ENCODE data around the gene PPFIBP1. TPM values are rescaled to one million over a fixed set of nuclear protein-coding genes. Genes with fewer than 3 reads are reported as not detected.

PPFIBP1 gene
- total RNA-seq, 4 donors from 2014 or later = 47.2 to 77.3 (median 52.7) TPM

GRCh38 chr12:27695556-27696292 lies 171.7 kb downstream of the PPFIBP1 start:
- intact Hi-C loops (cut with DNase I; ENCODE audit: low total_unique reads) = no loop called here
- H3K4me3 ChIP-seq (ENCODE audit: low read depth, poor library complexity, severe bottlenecking) = no peak overlapping the region
- WGBS, 2 donors = 86 to 89% methylated on average over 6 of the region's 6 CpGs
- TF ChIP-seq POLR2A (IDR thresholded peaks at IDR 0.05) (no peak), CTCF (IDR thresholded peaks at IDR 0.05) (no peak)
- DNase-seq (ENCODE audit: low spot score in 2 of 2) = no peak

GRCh38 chr12:27696293-27696652 lies 172.3 kb downstream of the PPFIBP1 start, which contains the start of gene REP15:
REP15 (plus strand) TSS chr12:27696447; CDS start chr12:27696563, 116 bp downstream.
- TF ChIP-seq CTCF (IDR thresholded peaks at IDR 0.05) (no peak), POLR2A (IDR thresholded peaks at IDR 0.05) (no peak)
- DNase-seq (ENCODE audit: low spot score in 2 of 2) = no peak
- WGBS, 2 donors = 77 to 82% methylated on average over 5 of the region's 5 CpGs
- intact Hi-C loops (cut with DNase I; ENCODE audit: low total_unique reads) = no loop called here
- H3K4me3 ChIP-seq (ENCODE audit: low read depth, poor library complexity, severe bottlenecking) = no peak within 1 kb of the TSS

GRCh38 chr12:27696864-27697564 lies 173.0 kb downstream of the PPFIBP1 start:
- DNase-seq (ENCODE audit: low spot score in 2 of 2) = no peak
- H3K4me3 ChIP-seq (ENCODE audit: low read depth, poor library complexity, severe bottlenecking) = no peak overlapping the region
- TF ChIP-seq POLR2A (IDR thresholded peaks at IDR 0.05) (no peak), CTCF (IDR thresholded peaks at IDR 0.05) (no peak)
- intact Hi-C loops (cut with DNase I; ENCODE audit: low total_unique reads) = no loop called here
- WGBS, 2 donors = 93% methylated on average over 3 of the region's 3 CpGs

GRCh38 chr12:27703720-27704452 lies 179.9 kb downstream of the PPFIBP1 start:
- 3% methylated on average over 4 of the region's 4 CpGs for WGBS, 2 donors
- TF ChIP-seq CTCF (IDR thresholded peaks at IDR 0.05) (peak in 1 of 3 donors; percentile 39), POLR2A (IDR thresholded peaks at IDR 0.05) (no peak)
- intact Hi-C loops (cut with DNase I; ENCODE audit: low total_unique reads) = no loop called here
- DNase-seq (ENCODE audit: low spot score in 2 of 2) = peak; percentile 66 to 91
- no peak overlapping the region for H3K4me3 ChIP-seq (ENCODE audit: low read depth, poor library complexity, severe bottlenecking)

- no peak for DNase-seq (ENCODE audit: low spot score in 2 of 2)
Observed at GRCh38 chr12:27705263-27705662, 181.3 kb downstream of the PPFIBP1 start.

More at GRCh38 chr12:27705263-27705662, 181.3 kb downstream of the PPFIBP1 start:
- 86 to 91% methylated on average over 8 of the region's 8 CpGs for WGBS, 2 donors
- TF ChIP-seq POLR2A (IDR thresholded peaks at IDR 0.05) = no peak
- TF ChIP-seq CTCF (IDR thresholded peaks at IDR 0.05) = no peak
- no peak overlapping the region for H3K4me3 ChIP-seq (ENCODE audit: low read depth, poor library complexity, severe bottlenecking)
- intact Hi-C loops (cut with DNase I; ENCODE audit: low total_unique reads) = no loop called here

Measured in lower leg skin (tissue), 4 donors.